Loucy (cell line): ENCODE data around the gene YTHDF2.

Experiments used
- H2AFZ ChIP-seq: fragments of 200-600 bp; sonication (generic); 2 replicates; pipeline ENCODE4 v1.6.0; 2016; ENCODE audit warnings: antibody characterized with exemption, mild to moderate bottlenecking, low read length, moderate library complexity
- H3F3A ChIP-seq: fragments of 200-600 bp; 2 replicates; pipeline ENCODE4 v1.6.0; 2016; ENCODE audit warnings: antibody characterized with exemption, low read depth, mild to moderate bottlenecking
- H3K27me3 ChIP-seq: fragments of 200-600 bp; sonication (generic); 2 replicates; pipeline ENCODE4 v1.6.1; 2014; ENCODE audit warnings: low read length, mild to moderate bottlenecking; ENCODE audit not compliant: insufficient read depth, poor library complexity, severe bottlenecking
- H3K36me3 ChIP-seq: fragments of 200-600 bp; sonication (generic); 2 replicates; pipeline ENCODE4 v1.6.1; 2016; ENCODE audit warnings: low read length; ENCODE audit not compliant: insufficient read depth
- H3K4me1 ChIP-seq: fragments of 200-600 bp; sonication (generic); 2 replicates; pipeline ENCODE4 v1.5.1; 2014; ENCODE audit warnings: low read length, mild to moderate bottlenecking; ENCODE audit not compliant: insufficient read depth, poor library complexity, severe bottlenecking
- H3K4me2 ChIP-seq: fragments of 200-600 bp; sonication (generic); 2 replicates; pipeline ENCODE4 v1.6.0; 2014; ENCODE audit warnings: antibody characterized with exemption, low read length, low read depth, mild to moderate bottlenecking; ENCODE audit not compliant: poor library complexity, severe bottlenecking
- H3K4me3 ChIP-seq: fragments of 200-600 bp; sonication (generic); 2 replicates; pipeline ENCODE4 v1.5.1; 2014; ENCODE audit warnings: low read length, mild to moderate bottlenecking, mixed read lengths; ENCODE audit not compliant: poor library complexity, severe bottlenecking
- H3K79me2 ChIP-seq: fragments of 200-600 bp; sonication (generic); 2 replicates; pipeline ENCODE4 v1.6.1; 2014; ENCODE audit warnings: low read length; ENCODE audit not compliant: insufficient read depth
- H3K9ac ChIP-seq: fragments of 200-600 bp; sonication (generic); 2 replicates; pipeline ENCODE4 v1.6.0; 2014; ENCODE audit warnings: mild to moderate bottlenecking, low read depth, low read length, moderate library complexity; ENCODE audit not compliant: poor library complexity, severe bottlenecking
- H3K9me2 ChIP-seq: fragments of 200-600 bp; sonication (generic); replicated peaks from 2 replicates; pipeline ENCODE4 v1.6.1; 2016; ENCODE audit warnings: low read depth, low read length, mixed read lengths
- H3K9me3 ChIP-seq: fragments of 200-600 bp; sonication (generic); 2 replicates; pipeline ENCODE4 v1.6.1; 2014; ENCODE audit warnings: mild to moderate bottlenecking, antibody characterized with exemption, low read length, low read depth; ENCODE audit not compliant: insufficient read depth
- H4K20me1 ChIP-seq: fragments of 200-600 bp; sonication (generic); 2 replicates; pipeline ENCODE4 v1.6.0; 2014; ENCODE audit warnings: antibody characterized with exemption, low read length, mild to moderate bottlenecking; ENCODE audit not compliant: insufficient read depth, poor library complexity, severe bottlenecking
- EZH2phosphoT487 ChIP-seq: fragments of 200-600 bp; IDR thresholded peaks from 2 replicates; pipeline ENCODE4 v1.6.1; 2018; ENCODE audit warnings: antibody characterized with exemption, mild to moderate bottlenecking, moderate library complexity, borderline replicate concordance
- TF ChIP-seq, protein P1 (sequence below): fragments of 200-600 bp; sonication (generic); conservative IDR thresholded peaks from 2 replicates; pipeline ENCODE4 v1.5.1; 2014; ENCODE audit warnings: mild to moderate bottlenecking, antibody characterized with exemption, low read length

Gene YTHDF2

DNA sequence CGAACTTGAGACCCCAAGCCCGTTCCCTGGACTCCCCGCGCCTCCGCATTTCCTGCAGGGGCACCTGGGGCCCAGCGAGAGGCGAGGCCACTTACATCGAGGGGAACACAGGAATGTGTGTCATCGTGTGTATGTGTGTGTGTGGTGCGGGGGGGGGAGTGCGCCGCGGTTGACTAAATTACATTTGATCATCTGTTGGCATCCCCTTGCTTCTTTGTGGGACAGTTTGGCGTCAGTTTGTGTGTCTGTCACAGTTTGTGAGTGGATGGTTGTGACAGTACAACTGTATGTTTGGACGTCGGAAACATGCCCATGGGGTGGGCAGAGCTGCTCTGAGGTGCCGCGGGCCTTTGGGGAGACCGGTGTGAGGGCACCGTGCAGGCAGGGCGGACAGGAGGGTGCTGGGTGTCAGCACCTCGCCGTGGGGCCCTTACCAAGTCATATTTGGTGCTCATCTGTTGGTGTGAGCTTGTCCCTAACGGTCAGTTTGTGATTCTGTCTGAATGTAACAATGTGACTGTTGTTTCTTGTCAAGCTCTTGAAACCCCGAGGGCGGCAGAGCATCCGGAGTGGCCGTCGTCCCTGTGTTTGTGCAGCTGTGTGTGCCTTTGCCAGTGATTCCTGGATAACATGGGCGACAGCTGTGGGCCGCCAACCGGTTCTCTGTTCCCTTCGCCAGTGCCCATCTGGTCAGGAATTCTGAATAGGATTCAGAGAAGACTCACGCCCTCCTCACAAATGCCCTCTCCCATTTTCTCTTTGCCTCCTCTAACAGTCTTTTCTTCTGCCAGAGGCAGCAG lies 76.1 kb downstream of the YTHDF2 start:
- Histone ChIP-seq H3K4me1 (peaks cover 16% of the 10 kb centered on the region), H3K4me2 (no peak overlapping the region), H3K4me3 (no peak overlapping the region), H2AFZ (no peak overlapping the region), H3K36me3 (no peaks in the 10 kb centered on the region), H3K27me3 (no peaks in the 10 kb centered on the region), H4K20me1 (no peaks in the 10 kb centered on the region), H3F3A (no peaks in the 10 kb centered on the region), H3K79me2 (no peaks in the 10 kb centered on the region), H3K9ac (no peak overlapping the region), H3K9me2 (no peaks in the 10 kb centered on the region), H3K9me3 (no peaks in the 10 kb centered on the region)
- TF ChIP-seq, protein P1, sequence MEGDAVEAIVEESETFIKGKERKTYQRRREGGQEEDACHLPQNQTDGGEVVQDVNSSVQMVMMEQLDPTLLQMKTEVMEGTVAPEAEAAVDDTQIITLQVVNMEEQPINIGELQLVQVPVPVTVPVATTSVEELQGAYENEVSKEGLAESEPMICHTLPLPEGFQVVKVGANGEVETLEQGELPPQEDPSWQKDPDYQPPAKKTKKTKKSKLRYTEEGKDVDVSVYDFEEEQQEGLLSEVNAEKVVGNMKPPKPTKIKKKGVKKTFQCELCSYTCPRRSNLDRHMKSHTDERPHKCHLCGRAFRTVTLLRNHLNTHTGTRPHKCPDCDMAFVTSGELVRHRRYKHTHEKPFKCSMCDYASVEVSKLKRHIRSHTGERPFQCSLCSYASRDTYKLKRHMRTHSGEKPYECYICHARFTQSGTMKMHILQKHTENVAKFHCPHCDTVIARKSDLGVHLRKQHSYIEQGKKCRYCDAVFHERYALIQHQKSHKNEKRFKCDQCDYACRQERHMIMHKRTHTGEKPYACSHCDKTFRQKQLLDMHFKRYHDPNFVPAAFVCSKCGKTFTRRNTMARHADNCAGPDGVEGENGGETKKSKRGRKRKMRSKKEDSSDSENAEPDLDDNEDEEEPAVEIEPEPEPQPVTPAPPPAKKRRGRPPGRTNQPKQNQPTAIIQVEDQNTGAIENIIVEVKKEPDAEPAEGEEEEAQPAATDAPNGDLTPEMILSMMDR, result no peak
- no peak for TF ChIP-seq EZH2phosphoT487

DNA sequence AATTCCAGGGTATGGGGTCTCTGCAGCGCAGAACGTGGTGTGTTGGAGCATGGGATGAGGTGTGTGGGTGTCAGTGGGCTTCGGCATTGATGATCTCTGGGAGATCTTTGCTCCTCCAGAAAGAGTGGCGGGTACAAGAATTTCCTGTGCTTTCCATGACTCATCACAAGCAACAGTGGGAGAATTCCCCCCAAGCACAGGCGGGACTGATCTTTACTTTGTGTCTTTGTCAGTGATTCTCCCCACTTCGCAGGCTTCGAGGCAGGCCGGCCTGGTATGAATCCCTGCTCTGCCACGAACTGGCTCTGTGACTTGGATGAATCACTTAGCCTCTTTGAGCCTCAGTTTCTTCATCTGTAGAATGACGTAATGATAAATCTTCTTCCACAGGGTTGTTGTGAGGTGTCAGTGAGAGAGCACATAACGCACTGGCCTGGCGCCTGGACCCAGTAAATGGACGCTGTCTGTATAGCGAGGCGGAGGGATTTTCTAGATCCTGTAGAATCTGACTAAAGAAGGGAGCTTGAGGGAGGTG lies 77.3 kb downstream of the YTHDF2 start:
- Histone ChIP-seq H3K9me3 (no peaks in the 10 kb centered on the region), H3K36me3 (no peaks in the 10 kb centered on the region), H2AFZ (no peak overlapping the region), H3K27me3 (no peaks in the 10 kb centered on the region), H3K9me2 (no peaks in the 10 kb centered on the region), H3K79me2 (no peaks in the 10 kb centered on the region), H3K4me2 (no peak overlapping the region), H3K9ac (no peak overlapping the region), H4K20me1 (no peaks in the 10 kb centered on the region), H3F3A (no peaks in the 10 kb centered on the region), H3K4me3 (no peak overlapping the region), H3K4me1 (peaks cover 16% of the 10 kb centered on the region)
- TF ChIP-seq, protein P1, result no peak
- no peak for TF ChIP-seq EZH2phosphoT487

GRCh38 chr1:28815533-28816185 lies 78.9 kb downstream of the YTHDF2 start:
- Histone ChIP-seq H3F3A (no peaks in the 10 kb centered on the region), H3K9ac (no peak overlapping the region), H4K20me1 (no peaks in the 10 kb centered on the region), H3K9me2 (no peaks in the 10 kb centered on the region), H3K4me1 (peaks cover 16% of the 10 kb centered on the region), H3K36me3 (no peaks in the 10 kb centered on the region), H3K4me2 (peak overlapping the region; percentile 55), H3K4me3 (peak overlapping the region; percentile 33), H3K79me2 (no peaks in the 10 kb centered on the region), H2AFZ (no peak overlapping the region), H3K9me3 (no peaks in the 10 kb centered on the region), H3K27me3 (no peaks in the 10 kb centered on the region)
- TF ChIP-seq, protein P1, result no peak
- no peak for TF ChIP-seq EZH2phosphoT487
